ENCODE results near the gene AGAP6.
A peak's percentile ranks its signal among the peaks of the same experiment; 100 is the strongest.
"Not testable (repeated sequence)": the region's sequence is repeated elsewhere in the genome, so short reads cannot be mapped to it uniquely, and the experiment has no call there.

The AGAP6 gene

DNA sequence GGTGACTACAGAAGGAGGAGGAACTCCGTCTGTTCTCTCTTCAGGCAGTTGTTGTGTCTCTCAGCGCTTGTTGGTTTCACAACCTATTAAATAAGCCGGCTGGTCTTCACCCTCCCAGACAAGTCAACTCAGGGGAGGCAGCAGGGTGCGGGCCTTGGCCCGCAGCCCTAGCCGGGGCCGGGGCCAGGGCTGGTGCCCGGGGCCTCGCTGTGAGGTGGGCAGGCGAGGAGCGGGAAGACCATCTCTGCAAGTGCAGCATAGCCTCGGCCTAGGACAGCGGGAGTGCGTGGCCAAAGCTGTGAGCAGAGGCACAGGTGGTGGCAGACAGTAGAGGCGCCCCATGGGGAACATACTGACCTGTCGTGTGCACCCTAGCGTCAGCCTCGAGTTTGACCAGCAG, at the start of gene AGAP6:
TSS of gene AGAP6 (plus strand) at position 31 of the 400 bp plus-strand sequence. CDS start at position 341, 310 bp downstream.
- DNase-seq (ENCODE audit: low read depth in 2 of 2): not testable (repeated sequence)

GRCh38 chr10:49941447-49942338, 46.5 kb upstream of the AGAP6 start, which contains the start of the genes PARG and TIMM23B:
PARG (minus strand) TSS chr10:49942027; CDS start chr10:49941725, 302 bp downstream.
TIMM23B (plus strand) TSS chr10:49942053; CDS start chr10:49942195, 142 bp downstream.
- DNase-seq (ENCODE audit: low read depth in 2 of 2): peak; percentile 76 to 78

GRCh38 chr10:49942339-49942705, 45.9 kb upstream of the AGAP6 start:
- not testable (repeated sequence) for DNase-seq (ENCODE audit: low read depth in 2 of 2)

GRCh38 chr10:49943607-49944006, 44.6 kb upstream of the AGAP6 start:
- DNase-seq (ENCODE audit: low read depth in 2 of 2): not testable (repeated sequence)

DNA sequence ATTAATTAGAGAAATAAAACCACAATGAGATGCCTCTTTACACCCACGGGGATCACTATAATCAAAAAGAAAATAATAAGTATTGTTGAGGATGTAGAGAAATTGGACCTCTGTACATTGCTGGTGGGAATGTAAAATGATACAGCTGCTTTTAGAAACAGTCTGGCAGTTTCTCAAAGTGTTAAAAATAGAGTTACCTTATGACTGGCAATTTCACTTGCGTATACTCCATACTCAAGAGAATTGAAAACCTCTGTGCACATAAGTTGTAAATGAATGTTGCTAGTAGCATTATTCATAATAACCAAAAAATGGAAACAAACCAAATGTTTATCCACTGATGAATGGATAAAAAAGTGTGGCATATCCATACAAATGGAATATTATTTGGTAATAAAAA, 40.1 kb upstream of the AGAP6 start:
- not testable (repeated sequence) for DNase-seq (ENCODE audit: low read depth in 2 of 2)

- DNase-seq (ENCODE audit: low read depth in 2 of 2): not testable (repeated sequence)
Measured at GRCh38 chr10:49948737-49949136, 39.5 kb upstream of the AGAP6 start.

GRCh38 chr10:49952006-49952405, 36.2 kb upstream of the AGAP6 start:
- not testable (repeated sequence) for DNase-seq (ENCODE audit: low read depth in 2 of 2)

DNA sequence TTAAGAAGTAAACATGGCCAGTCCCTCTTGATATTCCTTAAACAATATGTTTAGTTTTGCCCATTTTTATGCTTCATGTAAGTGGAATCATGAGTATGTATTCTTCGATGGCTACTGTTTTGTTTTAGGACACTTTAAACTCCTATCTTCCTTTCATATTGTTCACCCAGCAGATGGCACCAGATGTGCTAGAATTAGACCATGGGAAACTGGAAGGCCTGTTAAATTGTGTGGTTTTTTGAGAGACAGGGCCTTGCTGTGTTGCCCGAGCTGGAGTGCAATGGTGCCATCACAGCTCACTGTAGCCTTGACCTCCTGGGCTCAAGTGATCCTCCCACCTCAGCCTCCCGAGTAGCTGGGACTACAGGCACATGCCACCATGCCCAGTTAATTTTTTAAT, 35.1 kb upstream of the AGAP6 start:
- DNase-seq (ENCODE audit: low read depth in 2 of 2): not testable (repeated sequence)

GRCh38 chr10:49970331-49970857, 17.8 kb upstream of the AGAP6 start:
- DNase-seq (ENCODE audit: low read depth in 2 of 2): not testable (repeated sequence)

- not testable (repeated sequence) for DNase-seq (ENCODE audit: low read depth in 2 of 2)
Measured at GRCh38 chr10:49971466-49971865, 16.7 kb upstream of the AGAP6 start.

DNA sequence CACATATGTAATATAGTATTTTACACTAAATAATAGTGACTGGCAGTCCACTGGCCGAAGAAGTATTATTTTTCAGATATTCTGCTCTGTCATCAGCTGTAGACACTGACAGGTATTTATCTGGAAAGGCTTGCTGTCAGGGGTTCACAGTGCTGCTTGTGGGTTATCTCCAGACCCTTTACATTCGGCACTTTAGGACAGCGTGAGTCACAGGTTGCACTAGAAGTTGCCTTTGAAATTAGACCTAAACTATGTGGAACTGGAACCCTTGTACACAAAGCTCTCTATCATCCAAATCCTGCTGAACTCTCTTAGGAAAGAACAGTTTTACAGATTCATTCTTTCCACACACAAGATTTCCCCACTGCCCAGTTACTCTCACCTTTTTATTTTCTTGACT, 16.1 kb upstream of the AGAP6 start:
- DNase-seq (ENCODE audit: low read depth in 2 of 2): not testable (repeated sequence)

DNA sequence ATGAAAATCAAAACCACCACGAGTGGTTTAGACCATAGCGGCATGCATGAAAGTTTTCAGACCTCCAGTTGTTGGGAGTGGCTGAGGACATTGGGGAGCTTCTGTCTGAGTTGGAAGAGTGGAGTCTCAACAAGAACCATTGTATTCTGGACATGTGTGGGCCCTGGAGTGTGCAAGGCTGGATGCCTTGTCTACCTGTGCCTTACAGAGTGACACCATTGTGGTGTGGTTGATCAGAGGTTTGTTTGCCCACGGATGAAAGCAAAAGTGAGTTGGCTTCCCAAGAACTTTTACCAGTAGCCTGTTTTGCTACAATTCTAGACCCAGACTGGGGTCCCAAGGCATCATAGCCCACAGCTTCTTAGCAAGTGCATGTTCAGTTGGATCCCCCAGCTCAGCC, 10.4 kb upstream of the AGAP6 start:
- not testable (repeated sequence) for DNase-seq (ENCODE audit: low read depth in 2 of 2)

DNA sequence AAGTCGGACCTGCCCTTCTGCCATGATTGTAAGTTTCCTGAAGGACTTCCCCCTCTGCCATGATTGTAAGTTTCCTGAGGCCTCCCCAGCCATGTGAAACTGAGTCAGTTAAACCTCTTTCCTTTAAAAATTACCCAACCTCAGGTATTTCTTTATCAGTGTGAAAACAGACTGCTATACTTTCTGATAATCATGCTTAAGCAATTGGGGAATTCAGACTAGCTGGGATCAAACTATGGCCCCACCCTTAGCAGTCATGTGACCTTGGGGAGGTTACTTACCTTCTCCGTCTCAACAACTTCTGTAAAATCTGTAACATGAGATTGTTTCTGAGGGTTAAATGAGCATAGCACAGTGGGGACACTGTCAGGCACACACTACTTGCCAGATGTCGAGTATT, 999 bp upstream of the AGAP6 start:
- DNase-seq (ENCODE audit: low read depth in 2 of 2): not testable (repeated sequence)

- not testable (repeated sequence) for DNase-seq (ENCODE audit: low read depth in 2 of 2)
Measured at GRCh38 chr10:49995321-49995720, 7.1 kb downstream of the AGAP6 start.

DNA sequence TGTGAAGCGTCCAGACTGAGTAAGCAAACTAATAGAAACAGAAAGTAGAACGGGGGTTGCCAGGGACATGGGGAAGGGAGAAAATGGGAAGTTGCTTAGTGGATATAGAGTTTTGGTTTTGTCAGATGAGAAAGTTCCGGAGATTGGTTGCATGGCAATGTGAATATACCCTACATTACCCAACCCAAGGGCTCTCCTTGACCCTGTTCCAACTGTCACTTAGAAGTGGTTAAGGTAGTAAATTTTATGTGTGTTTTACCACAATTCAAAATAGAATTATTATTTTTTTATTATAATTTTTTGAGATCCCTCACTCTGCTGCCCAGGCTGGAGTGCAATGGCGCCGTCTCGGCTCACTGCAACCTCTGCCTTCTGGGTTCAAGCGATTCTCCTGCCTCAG, 25.8 kb downstream of the AGAP6 start:
- DNase-seq (ENCODE audit: low read depth in 2 of 2): not testable (repeated sequence)

DNA sequence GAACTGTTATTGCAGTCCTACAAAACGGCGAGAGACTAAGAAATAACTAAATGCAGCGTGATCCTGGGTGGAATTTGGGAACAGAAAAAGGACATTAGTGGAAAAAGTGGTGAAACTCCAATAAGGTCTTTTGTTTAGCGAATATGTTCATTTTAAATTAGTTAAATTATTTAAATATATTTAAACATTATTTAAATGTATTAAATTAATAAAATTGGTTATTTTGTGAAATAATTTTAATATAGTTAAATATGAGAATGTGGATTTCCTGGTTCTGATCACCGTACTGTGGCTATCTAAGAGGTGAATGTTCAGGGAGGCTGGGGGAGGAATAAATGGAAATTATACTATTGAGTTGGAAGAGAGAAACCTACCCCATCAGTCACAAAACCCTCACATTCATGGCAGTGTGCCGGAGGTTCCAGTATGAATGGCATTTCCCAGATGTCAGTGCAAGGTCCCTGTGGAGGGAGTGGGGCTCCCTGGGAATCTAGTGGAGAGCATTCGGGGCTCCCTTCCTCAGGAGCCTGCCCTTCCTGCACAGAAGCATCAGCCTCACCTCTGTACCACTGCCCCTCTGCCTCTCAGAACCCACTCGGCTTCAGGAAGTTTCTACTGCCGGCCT, 27.5 kb downstream of the AGAP6 start:
- not testable (repeated sequence) for DNase-seq (ENCODE audit: low read depth in 2 of 2)

DNA sequence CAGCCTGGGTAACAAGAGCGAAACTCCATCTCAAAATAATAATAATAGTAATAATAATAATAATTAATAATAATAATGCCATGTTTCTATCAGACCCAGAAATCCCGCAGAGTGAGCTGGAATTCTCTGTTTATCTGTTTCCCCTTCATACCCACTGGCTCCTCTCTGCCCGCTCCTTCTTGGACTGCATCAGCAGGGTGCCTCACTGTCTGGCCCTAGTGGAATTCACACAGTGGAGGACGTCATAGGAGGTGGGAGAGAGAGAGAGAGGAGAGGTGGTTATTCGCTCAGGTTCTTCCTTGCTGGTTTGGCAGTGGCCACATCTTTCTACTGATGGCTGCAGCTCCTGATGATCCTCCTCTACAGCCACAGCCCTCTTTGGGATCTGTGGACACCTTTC, 28.7 kb downstream of the AGAP6 start:
- not testable (repeated sequence) for DNase-seq (ENCODE audit: low read depth in 2 of 2)

DNA sequence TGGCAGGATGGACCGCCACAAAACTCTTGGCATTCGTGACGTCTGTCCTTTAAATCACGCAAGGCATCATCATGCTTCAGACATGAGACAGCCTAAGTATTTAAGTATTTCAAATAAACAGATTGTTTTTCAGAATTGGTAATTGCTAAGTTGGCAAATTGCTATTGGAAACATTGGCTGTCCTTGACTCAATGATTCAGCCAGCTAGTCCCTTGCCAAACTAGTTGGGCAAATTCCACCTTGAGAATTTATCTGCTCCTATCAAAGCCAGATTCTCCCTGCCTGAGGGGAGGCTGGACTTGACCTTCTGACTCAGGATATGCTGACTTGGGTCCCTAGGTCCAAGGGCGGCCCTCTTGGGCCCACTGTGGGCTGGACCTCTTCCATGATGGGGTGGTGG, 29.4 kb downstream of the AGAP6 start:
- not testable (repeated sequence) for DNase-seq (ENCODE audit: low read depth in 2 of 2)

- not testable (repeated sequence) for DNase-seq (ENCODE audit: low read depth in 2 of 2)
Measured at GRCh38 chr10:50019279-50019678, 31.1 kb downstream of the AGAP6 start.

DNA sequence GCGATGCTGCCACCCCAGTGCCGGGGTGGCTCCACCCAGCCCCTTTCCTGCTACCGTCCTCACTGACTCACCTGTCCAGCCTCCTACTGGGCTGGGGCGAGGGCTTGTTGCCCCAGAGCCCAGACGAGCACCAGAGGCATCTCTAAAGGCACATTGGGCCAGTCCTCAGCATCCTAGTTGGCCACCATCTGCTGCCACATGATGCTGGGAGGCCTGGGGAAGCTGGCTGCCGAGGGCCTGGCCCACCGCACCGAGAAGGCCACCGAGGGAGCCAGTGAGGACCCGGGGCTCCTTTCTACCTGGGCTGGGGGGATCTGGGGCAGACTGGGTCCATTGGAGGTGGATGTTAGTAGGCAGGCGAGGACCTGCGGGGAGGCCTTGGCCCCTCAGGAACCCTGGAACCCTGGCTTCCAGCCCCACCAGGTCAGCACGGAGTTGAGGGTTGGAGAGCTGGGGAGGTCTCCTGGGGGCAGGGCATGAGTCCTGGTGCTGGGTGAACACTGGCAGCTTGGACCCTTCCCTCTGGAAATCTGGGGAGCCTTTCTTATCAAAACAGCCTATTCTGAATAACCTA, 32.3 kb downstream of the AGAP6 start:
- not testable (repeated sequence) for DNase-seq (ENCODE audit: low read depth in 2 of 2)

DNA sequence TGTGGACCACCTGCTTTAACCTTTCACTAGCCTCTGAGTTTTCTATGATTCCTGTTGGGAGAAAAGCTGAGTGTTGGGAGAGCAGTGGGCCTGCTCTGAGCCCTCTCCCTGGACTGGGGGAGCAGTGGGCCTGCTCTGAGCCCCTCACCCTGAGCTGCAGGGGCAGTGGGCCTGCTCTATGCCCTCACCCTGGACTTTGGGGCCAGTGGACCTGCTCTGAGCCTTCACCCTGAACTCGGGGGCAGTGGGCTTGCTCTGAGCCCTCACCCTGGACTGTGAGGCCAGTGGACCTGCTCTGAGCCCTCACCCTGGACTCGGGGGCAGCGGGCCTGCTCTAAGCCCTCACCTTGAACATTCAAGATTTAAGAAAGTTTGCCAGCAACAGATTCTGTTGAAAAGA, 33.4 kb downstream of the AGAP6 start:
- no peak for DNase-seq (ENCODE audit: low read depth in 2 of 2)
